SK-N-SH treated with all-trans-retinoic acid at 6 μM for 48 hours (cell line): ENCODE results near the gene HOXC9.

Experiments used
- ATAC-seq: fragments of 200-7000 bp; cut with Tn5 transposase; 3 replicates; pipeline ENCODE4 v1.9.1; 2020; ENCODE audit warnings: mild to moderate bottlenecking, moderate library complexity
- ARNTL ChIP-seq: fragments of 450-650 bp; formaldehyde crosslinking; IDR thresholded peaks from 2 replicates; pipeline ENCODE4 v1.5.0; 2020; ENCODE audit warnings: low read depth, mild to moderate bottlenecking, moderate library complexity, borderline replicate concordance
- BACH2 ChIP-seq: fragments of 250-450 bp; sonication (Bioruptor Pico); IDR thresholded peaks from 2 replicates; pipeline ENCODE4 v1.9.0; 2021; ENCODE audit warnings: mild to moderate bottlenecking, borderline replicate concordance
- CREB5 ChIP-seq: fragments of 250-450 bp; sonication (Bioruptor Pico); IDR thresholded peaks from 2 replicates; pipeline ENCODE4 v1.5.1; 2020; ENCODE audit warnings: low read depth, mild to moderate bottlenecking, moderate library complexity
- CSDC2 ChIP-seq: fragments of 250-450 bp; sonication (Bioruptor Pico); IDR thresholded peaks from 2 replicates; pipeline ENCODE4 v1.5.0; 2020; ENCODE audit warnings: mild to moderate bottlenecking, moderate library complexity
- GLIS3 ChIP-seq: fragments of 250-450 bp; sonication (Bioruptor Pico); IDR thresholded peaks from 2 replicates; pipeline ENCODE4 v1.5.0; 2020; ENCODE audit warnings: mild to moderate bottlenecking, moderate library complexity
- ISL1 ChIP-seq: fragments of 250-450 bp; sonication (Bioruptor Pico); IDR thresholded peaks from 2 replicates; pipeline ENCODE4 v2.1.2; 2022; ENCODE audit warnings: mild to moderate bottlenecking, moderate library complexity
- OSR1 ChIP-seq: fragments of 250-450 bp; sonication (Bioruptor Pico); IDR thresholded peaks from 2 replicates; pipeline ENCODE4 v1.8.0; 2022; ENCODE audit warnings: moderate library complexity, mild to moderate bottlenecking, inconsistent platforms
- POU6F1 ChIP-seq: fragments of 250-450 bp; sonication (Bioruptor Pico); IDR thresholded peaks from 2 replicates; pipeline ENCODE4 v1.8.0; 2021; ENCODE audit warnings: low read depth, mild to moderate bottlenecking, moderate library complexity, borderline replicate concordance
- RARB ChIP-seq: fragments of 250-450 bp; sonication (Bioruptor Pico); IDR thresholded peaks from 2 replicates; pipeline ENCODE4 v1.8.0; 2021; ENCODE audit warnings: mild to moderate bottlenecking, moderate library complexity
- SNAI2 ChIP-seq: fragments of 250-450 bp; sonication (Bioruptor Pico); IDR thresholded peaks from 2 replicates; pipeline ENCODE4 v1.5.0; 2020; ENCODE audit warnings: mild to moderate bottlenecking, moderate library complexity
- TCF4 ChIP-seq: fragments of 250-450 bp; sonication (Bioruptor Pico); IDR thresholded peaks from 2 replicates; pipeline ENCODE4 v1.8.0; 2021; ENCODE audit warnings: mild to moderate bottlenecking, moderate library complexity, borderline replicate concordance
- TOX ChIP-seq: fragments of 250-450 bp; sonication (Bioruptor Pico); IDR thresholded peaks from 2 replicates; pipeline ENCODE4 v1.8.0; 2021; ENCODE audit warnings: mild to moderate bottlenecking, moderate library complexity, borderline replicate concordance
- ZC3H10 ChIP-seq: fragments of 250-450 bp; sonication (Bioruptor Pico); IDR thresholded peaks from 2 replicates; pipeline ENCODE4 v1.5.1; 2021; ENCODE audit warnings: mild to moderate bottlenecking, moderate library complexity
- ZFP3 ChIP-seq: fragments of 250-450 bp; sonication (Bioruptor Pico); IDR thresholded peaks from 2 replicates; pipeline ENCODE4 v1.5.0; 2020; ENCODE audit warnings: mild to moderate bottlenecking, moderate library complexity
- ZFP30 ChIP-seq: fragments of 450-650 bp; formaldehyde crosslinking; IDR thresholded peaks from 2 replicates; pipeline ENCODE4 v1.5.0; 2022; ENCODE audit warnings: mild to moderate bottlenecking, moderate library complexity
- ZNF565 ChIP-seq: fragments of 450-650 bp; formaldehyde crosslinking; conservative IDR thresholded peaks from 2 replicates; pipeline ENCODE4 v1.5.0; 2020; ENCODE audit warnings: low read depth, mild to moderate bottlenecking, moderate library complexity
- ZNF70 ChIP-seq: fragments of 450-650 bp; formaldehyde crosslinking; IDR thresholded peaks from 2 replicates; pipeline ENCODE4 v1.5.0; 2020; ENCODE audit warnings: mild to moderate bottlenecking, moderate library complexity
- ZNF8 ChIP-seq: fragments of 450-650 bp; formaldehyde crosslinking; IDR thresholded peaks from 2 replicates; pipeline ENCODE4 v1.5.0; 2020; ENCODE audit warnings: mild to moderate bottlenecking, moderate library complexity
- TF ChIP-seq, protein P1 (sequence below): fragments of 250-450 bp; sonication (Bioruptor Pico); IDR thresholded peaks from 2 replicates; pipeline ENCODE4 v1.5.1; 2021; ENCODE audit warnings: mild to moderate bottlenecking, moderate library complexity
- TF ChIP-seq, protein P2 (sequence below): fragments of 250-450 bp; sonication (Bioruptor Pico); IDR thresholded peaks from 2 replicates; pipeline ENCODE4 v1.5.0; 2020; ENCODE audit warnings: mild to moderate bottlenecking, moderate library complexity
- TF ChIP-seq, protein P3 (sequence below): fragments of 250-450 bp; sonication (Bioruptor Pico); IDR thresholded peaks from 2 replicates; pipeline ENCODE4 v1.8.0; 2020; ENCODE audit warnings: mild to moderate bottlenecking, moderate library complexity, borderline replicate concordance

HOXC9 gene

GRCh38 chr12:53994264-53995001, 5.5 kb upstream of the HOXC9 start:
- peak; percentile 36 for ATAC-seq
- TF ChIP-seq ZC3H10 (CRISPR knock-in tag) (no peak), BACH2 (CRISPR knock-in tag) (no peak), POU6F1 (CRISPR knock-in tag) (no peak), ZNF70 (CRISPR knock-in tag) (no peak)

DNA sequence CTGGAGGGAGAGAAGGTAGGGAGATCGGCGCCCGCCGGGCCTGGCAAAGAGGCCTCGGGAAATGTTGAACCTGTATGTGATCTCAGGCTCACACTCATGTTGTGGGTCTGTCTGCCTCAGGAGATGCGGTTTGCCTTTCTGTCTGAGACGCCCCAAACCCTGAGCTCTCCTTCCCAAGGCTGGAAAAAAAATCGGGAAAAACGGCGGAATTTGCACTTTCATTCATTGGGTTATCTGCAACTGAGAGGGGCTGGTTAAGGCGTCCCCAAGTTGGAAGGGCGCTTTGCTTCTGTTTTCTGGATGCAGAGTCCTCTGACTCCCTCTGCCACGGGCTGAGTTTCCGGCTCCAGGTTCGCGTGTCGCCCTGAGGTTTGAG, 5.0 kb upstream of the HOXC9 start:
- TF ChIP-seq CSDC2 (CRISPR knock-in tag): no peak
- TF ChIP-seq OSR1: no peak
- TF ChIP-seq ZC3H10 (CRISPR knock-in tag): no peak
- TF ChIP-seq ARNTL (CRISPR knock-in tag): no peak
- no peak for TF ChIP-seq TCF4
- TF ChIP-seq, protein P1, sequence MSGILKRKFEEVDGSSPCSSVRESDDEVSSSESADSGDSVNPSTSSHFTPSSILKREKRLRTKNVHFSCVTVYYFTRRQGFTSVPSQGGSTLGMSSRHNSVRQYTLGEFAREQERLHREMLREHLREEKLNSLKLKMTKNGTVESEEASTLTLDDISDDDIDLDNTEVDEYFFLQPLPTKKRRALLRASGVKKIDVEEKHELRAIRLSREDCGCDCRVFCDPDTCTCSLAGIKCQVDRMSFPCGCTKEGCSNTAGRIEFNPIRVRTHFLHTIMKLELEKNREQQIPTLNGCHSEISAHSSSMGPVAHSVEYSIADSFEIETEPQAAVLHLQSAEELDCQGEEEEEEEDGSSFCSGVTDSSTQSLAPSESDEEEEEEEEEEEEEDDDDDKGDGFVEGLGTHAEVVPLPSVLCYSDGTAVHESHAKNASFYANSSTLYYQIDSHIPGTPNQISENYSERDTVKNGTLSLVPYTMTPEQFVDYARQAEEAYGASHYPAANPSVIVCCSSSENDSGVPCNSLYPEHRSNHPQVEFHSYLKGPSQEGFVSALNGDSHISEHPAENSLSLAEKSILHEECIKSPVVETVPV (CRISPR knock-in tag): no peak
- no peak for TF ChIP-seq ZNF8 (CRISPR knock-in tag)
- TF ChIP-seq ZFP30: no peak
- TF ChIP-seq TOX: no peak
- TF ChIP-seq RARB (CRISPR knock-in tag): no peak
- TF ChIP-seq ISL1 (CRISPR knock-in tag): no peak
- no peak for TF ChIP-seq ZFP3 (CRISPR knock-in tag)
- TF ChIP-seq, protein P2, sequence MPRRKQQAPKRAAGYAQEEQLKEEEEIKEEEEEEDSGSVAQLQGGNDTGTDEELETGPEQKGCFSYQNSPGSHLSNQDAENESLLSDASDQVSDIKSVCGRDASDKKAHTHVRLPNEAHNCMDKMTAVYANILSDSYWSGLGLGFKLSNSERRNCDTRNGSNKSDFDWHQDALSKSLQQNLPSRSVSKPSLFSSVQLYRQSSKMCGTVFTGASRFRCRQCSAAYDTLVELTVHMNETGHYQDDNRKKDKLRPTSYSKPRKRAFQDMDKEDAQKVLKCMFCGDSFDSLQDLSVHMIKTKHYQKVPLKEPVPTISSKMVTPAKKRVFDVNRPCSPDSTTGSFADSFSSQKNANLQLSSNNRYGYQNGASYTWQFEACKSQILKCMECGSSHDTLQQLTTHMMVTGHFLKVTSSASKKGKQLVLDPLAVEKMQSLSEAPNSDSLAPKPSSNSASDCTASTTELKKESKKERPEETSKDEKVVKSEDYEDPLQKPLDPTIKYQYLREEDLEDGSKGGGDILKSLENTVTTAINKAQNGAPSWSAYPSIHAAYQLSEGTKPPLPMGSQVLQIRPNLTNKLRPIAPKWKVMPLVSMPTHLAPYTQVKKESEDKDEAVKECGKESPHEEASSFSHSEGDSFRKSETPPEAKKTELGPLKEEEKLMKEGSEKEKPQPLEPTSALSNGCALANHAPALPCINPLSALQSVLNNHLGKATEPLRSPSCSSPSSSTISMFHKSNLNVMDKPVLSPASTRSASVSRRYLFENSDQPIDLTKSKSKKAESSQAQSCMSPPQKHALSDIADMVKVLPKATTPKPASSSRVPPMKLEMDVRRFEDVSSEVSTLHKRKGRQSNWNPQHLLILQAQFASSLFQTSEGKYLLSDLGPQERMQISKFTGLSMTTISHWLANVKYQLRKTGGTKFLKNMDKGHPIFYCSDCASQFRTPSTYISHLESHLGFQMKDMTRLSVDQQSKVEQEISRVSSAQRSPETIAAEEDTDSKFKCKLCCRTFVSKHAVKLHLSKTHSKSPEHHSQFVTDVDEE (CRISPR knock-in tag): no peak
- TF ChIP-seq BACH2 (CRISPR knock-in tag): no peak
- TF ChIP-seq, protein P3, sequence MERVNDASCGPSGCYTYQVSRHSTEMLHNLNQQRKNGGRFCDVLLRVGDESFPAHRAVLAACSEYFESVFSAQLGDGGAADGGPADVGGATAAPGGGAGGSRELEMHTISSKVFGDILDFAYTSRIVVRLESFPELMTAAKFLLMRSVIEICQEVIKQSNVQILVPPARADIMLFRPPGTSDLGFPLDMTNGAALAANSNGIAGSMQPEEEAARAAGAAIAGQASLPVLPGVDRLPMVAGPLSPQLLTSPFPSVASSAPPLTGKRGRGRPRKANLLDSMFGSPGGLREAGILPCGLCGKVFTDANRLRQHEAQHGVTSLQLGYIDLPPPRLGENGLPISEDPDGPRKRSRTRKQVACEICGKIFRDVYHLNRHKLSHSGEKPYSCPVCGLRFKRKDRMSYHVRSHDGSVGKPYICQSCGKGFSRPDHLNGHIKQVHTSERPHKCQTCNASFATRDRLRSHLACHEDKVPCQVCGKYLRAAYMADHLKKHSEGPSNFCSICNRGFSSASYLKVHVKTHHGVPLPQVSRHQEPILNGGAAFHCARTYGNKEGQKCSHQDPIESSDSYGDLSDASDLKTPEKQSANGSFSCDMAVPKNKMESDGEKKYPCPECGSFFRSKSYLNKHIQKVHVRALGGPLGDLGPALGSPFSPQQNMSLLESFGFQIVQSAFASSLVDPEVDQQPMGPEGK (CRISPR knock-in tag): no peak
- no peak for TF ChIP-seq ZNF70 (CRISPR knock-in tag)
- no peak for TF ChIP-seq ZNF565 (CRISPR knock-in tag)
- TF ChIP-seq SNAI2: no peak
- no peak for TF ChIP-seq CREB5 (CRISPR knock-in tag)
- peak; percentile 2; the same call in 1 of the 3 replicates for ATAC-seq

DNA sequence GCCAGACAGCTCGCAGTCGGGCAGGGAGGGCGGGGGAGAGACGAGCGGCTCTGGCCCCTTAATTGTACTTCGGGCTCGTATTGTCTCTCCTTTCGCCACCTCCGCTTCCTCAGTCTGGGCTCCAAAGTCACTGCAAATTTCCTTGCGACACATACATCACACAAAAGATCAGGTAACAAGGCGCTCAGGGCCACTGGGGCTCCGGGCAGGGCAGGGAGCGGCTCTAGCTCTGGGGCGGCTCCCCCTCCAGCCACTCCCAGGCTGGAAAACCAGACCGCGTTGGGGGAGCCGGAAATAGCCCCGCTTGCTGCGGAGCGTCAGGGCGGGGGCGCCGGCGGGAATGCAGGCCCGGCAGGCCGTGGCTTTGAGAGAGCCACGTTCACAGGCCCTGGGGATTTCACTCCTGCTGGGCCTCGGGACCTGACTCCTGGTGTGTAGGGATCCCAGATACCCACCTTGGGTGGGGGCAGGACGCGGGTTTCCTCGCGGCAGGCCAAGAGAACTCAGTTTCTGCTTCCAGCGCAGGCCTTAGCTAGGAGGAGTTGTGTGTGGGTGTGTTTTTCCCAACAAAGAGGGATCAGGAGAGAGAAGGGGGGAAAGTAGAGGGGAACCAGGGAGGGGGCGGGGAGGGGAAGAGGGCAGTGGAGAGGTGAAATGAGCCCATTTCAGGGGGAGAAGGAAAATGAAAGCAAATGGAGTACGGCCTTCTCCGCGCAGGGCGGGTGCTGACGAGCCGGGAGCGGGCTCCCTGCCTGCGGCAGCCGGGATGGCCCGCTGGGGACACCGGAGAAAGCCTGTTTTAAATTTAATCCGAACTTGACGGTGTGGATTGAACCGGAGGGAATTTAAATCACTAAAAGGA, 4.4 kb upstream of the HOXC9 start:
- TF ChIP-seq ZNF565 (CRISPR knock-in tag) (no peak), GLIS3 (CRISPR knock-in tag) (no peak)
- peak; percentile 6; the same call in 2 of the 3 replicates for ATAC-seq
